H1 (cell line): Measurements from ENCODE around the gene NEK4. TPM values are rescaled to one million over a fixed set of nuclear protein-coding genes. Genes with fewer than 3 reads are reported as not detected.

Experiments used
- CTCF ChIA-PET: fragments of 300-600 bp; sonication (Branson Sonifier 250); formaldehyde crosslinking; loops from one replicate; lab custom pipeline; 2021; ENCODE audit not compliant: partially characterized antibody; lab: Charles Lee
- POLR2A ChIA-PET: fragments of 300-600 bp; sonication (Branson Sonifier 250); formaldehyde crosslinking; loops from one replicate; lab custom pipeline; 2021; ENCODE audit warnings: inconsistent platforms; ENCODE audit not compliant: partially characterized antibody; lab: Charles Lee
- DNase-seq, 2 experiments: peaks; one replicate each; pipeline versions ENCODE4 v3.0.0 to v3.0.0-alpha.2; 2010 to 2022; ENCODE audit warnings: low spot score in 2 of 2, low read depth in 1 of 2, mixed read lengths in 1 of 2
- FAIRE-seq: peaks from 2 replicates; lab custom pipeline; 2011; peaks lifted over from hg19 to GRCh38; lab: Jason Lieb, UNC
- H2AFZ ChIP-seq: 2 replicates; pipeline ENCODE4 v1.8.1; 2012; ENCODE audit warnings: low read length, inconsistent platforms
- H2AK5ac ChIP-seq: 2 replicates; pipeline ENCODE4 v1.6.1; 2013; ENCODE audit warnings: low read depth, low read length
- H2BK120ac ChIP-seq: replicated peaks from 2 replicates; pipeline ENCODE3; 2013; ENCODE audit warnings: low read depth, low read length, inconsistent platforms
- H2BK12ac ChIP-seq: 2 replicates; pipeline ENCODE4 v1.6.1; 2013; ENCODE audit warnings: low read depth, low read length
- H2BK15ac ChIP-seq: 2 replicates; pipeline ENCODE4 v1.6.1; 2013; ENCODE audit warnings: low read length
- H2BK20ac ChIP-seq: 2 replicates; pipeline ENCODE4 v1.6.1; 2013; ENCODE audit warnings: low read length
- H2BK5ac ChIP-seq: 2 replicates; pipeline ENCODE4 v1.6.1; 2013; ENCODE audit warnings: low read depth, low read length
- H3K14ac ChIP-seq: 2 replicates; pipeline ENCODE4 v1.6.1; 2013; ENCODE audit warnings: inconsistent platforms; ENCODE audit not compliant: insufficient read length
- H3K18ac ChIP-seq: 2 replicates; pipeline ENCODE4 v1.6.1; 2013; ENCODE audit warnings: low read length; ENCODE audit errors: extremely low read depth
- H3K23ac ChIP-seq: 2 replicates; pipeline ENCODE4 v1.6.1; 2013; ENCODE audit warnings: inconsistent platforms; ENCODE audit not compliant: insufficient read length
- H3K23me2 ChIP-seq: 2 replicates; pipeline ENCODE4 v1.6.1; 2013; ENCODE audit warnings: low read depth, low read length
- H3K27ac ChIP-seq: 2 replicates; pipeline ENCODE4 v1.6.1; 2011; ENCODE audit warnings: low read depth, low read length, inconsistent platforms
- H3K27me3 ChIP-seq, 4 experiments: replicated peaks in 1 of 4; 1 replicate in 1 of 4; 2 replicates in 3 of 4; pipeline versions ENCODE4 v1.6.1 to v1.8.1; 2011 to 2013; ENCODE audit warnings: low read length in 3 of 4, mild to moderate bottlenecking in 3 of 4, inconsistent platforms in 2 of 4, mixed read lengths in 2 of 4, moderate library complexity in 1 of 4; ENCODE audit not compliant: control insufficient read depth in 3 of 4, insufficient read depth in 3 of 4; ENCODE audit errors: extremely low read depth in 1 of 4
- H3K36me3 ChIP-seq, 4 experiments: 2 replicates each; pipeline versions ENCODE4 v1.6.1 to v1.8.1; 2011 to 2013; ENCODE audit warnings: mild to moderate bottlenecking in 4 of 4, low read length in 3 of 4, moderate library complexity in 2 of 4, control low read depth in 1 of 4, inconsistent platforms in 1 of 4; ENCODE audit not compliant: insufficient read depth in 4 of 4, control insufficient read depth in 2 of 4
- H3K4ac ChIP-seq: replicated peaks from 2 replicates; pipeline ENCODE3; 2013; ENCODE audit warnings: low read length, low read depth, mixed read lengths, inconsistent platforms; ENCODE audit not compliant: insufficient read length
- H3K4me1 ChIP-seq, 4 experiments: replicated peaks in 1 of 4; 1 replicate in 1 of 4; 2 replicates in 3 of 4; pipeline versions ENCODE4 v1.6.1 to v1.8.1; 2011 to 2013; ENCODE audit warnings: low read length in 3 of 4, inconsistent platforms in 2 of 4, mixed read lengths in 1 of 4; ENCODE audit not compliant: insufficient read depth in 4 of 4, control insufficient read depth in 3 of 4
- H3K4me2 ChIP-seq, 2 experiments: 2 replicates each; pipeline versions ENCODE4 v1.6.1 to v1.8.1; 2011 to 2013; ENCODE audit warnings: low read depth in 2 of 2, low read length in 2 of 2, control low read depth in 1 of 2, inconsistent platforms in 1 of 2, mild to moderate bottlenecking in 1 of 2; ENCODE audit not compliant: insufficient read depth in 1 of 2
- H3K4me3 ChIP-seq, 4 experiments: fragments of 200-600, 300-600 bp in 1 of 4; sonication (generic), shearing (Covaris generic), sonication (Bioruptor Twin) in 1 of 4; 2 replicates each; pipeline versions ENCODE4 v1.5.1 to v1.8.1; 2011 to 2016; ENCODE audit warnings: low read length in 4 of 4, low read depth in 3 of 4, control low read depth in 2 of 4, inconsistent platforms in 2 of 4, mild to moderate bottlenecking in 2 of 4, mixed read lengths in 1 of 4, moderate library complexity in 1 of 4; ENCODE audit not compliant: insufficient read depth in 2 of 4; ENCODE audit errors: extremely low read depth in 1 of 4
- H3K56ac ChIP-seq: replicated peaks from 2 replicates; pipeline ENCODE3; 2013; ENCODE audit warnings: low read depth, mild to moderate bottlenecking, mixed read lengths, low read length, inconsistent platforms; ENCODE audit not compliant: insufficient read length
- H3K79me1 ChIP-seq: 2 replicates; pipeline ENCODE4 v1.6.1; 2013; ENCODE audit warnings: low read depth, low read length, control low read depth
- H3K79me2 ChIP-seq, 2 experiments: 2 replicates each; pipeline versions ENCODE4 v1.6.1 to v1.8.1; 2012 to 2013; ENCODE audit warnings: low read length in 2 of 2, mild to moderate bottlenecking in 2 of 2, inconsistent platforms in 1 of 2; ENCODE audit not compliant: insufficient read depth in 2 of 2, control insufficient read depth in 1 of 2
- H3K9ac ChIP-seq, 4 experiments: replicated peaks in 1 of 4; 1 replicate in 1 of 4; 2 replicates in 3 of 4; pipeline versions ENCODE4 v1.6.1 to v1.8.1; 2011 to 2013; ENCODE audit warnings: low read depth in 3 of 4, low read length in 3 of 4, control low read depth in 2 of 4, mild to moderate bottlenecking in 2 of 4, moderate library complexity in 2 of 4, inconsistent platforms in 1 of 4; ENCODE audit errors: extremely low read depth in 1 of 4
- H3K9me3 ChIP-seq, 2 experiments: 2 replicates each; pipeline versions ENCODE4 v1.6.1 to v1.8.1; 2012 to 2013; ENCODE audit warnings: mild to moderate bottlenecking in 2 of 2, moderate library complexity in 2 of 2, control low read depth in 1 of 2, inconsistent platforms in 1 of 2, low read depth in 1 of 2, low read length in 1 of 2, mixed read lengths in 1 of 2; ENCODE audit not compliant: insufficient read depth in 2 of 2
- H4K20me1 ChIP-seq, 2 experiments: replicated peaks in 1 of 2; 2 replicates each; pipeline versions ENCODE3 to v1.8.1; 2011 to 2013; ENCODE audit warnings: inconsistent platforms in 2 of 2, low read length in 2 of 2, mild to moderate bottlenecking in 1 of 2; ENCODE audit not compliant: insufficient read depth in 2 of 2, control insufficient read depth in 1 of 2
- H4K5ac ChIP-seq: 2 replicates; pipeline ENCODE4 v1.6.1; 2013; ENCODE audit warnings: low read length, low read depth, mixed read lengths, inconsistent platforms; ENCODE audit not compliant: insufficient read length
- H4K8ac ChIP-seq: 2 replicates; pipeline ENCODE4 v1.8.0; 2013; ENCODE audit warnings: mild to moderate bottlenecking, moderate library complexity, low read length, inconsistent platforms; ENCODE audit not compliant: insufficient read depth; ENCODE audit errors: extremely low read depth
- H4K91ac ChIP-seq: replicated peaks from 2 replicates; pipeline ENCODE3; 2013; ENCODE audit warnings: low read length, mixed read lengths, inconsistent platforms; ENCODE audit not compliant: insufficient read length
- BRCA1 ChIP-seq: IDR thresholded peaks from 2 replicates; pipeline ENCODE4 v1.6.1; 2012; ENCODE audit warnings: low read depth, low read length, improper control_type of control experiment
- WGBS, 2 experiments: shearing (Covaris generic) in 1 of 2; methylation state at CpG; one replicate each; pipeline versions ENCODE4 v1.1.6 to v1.1.7; 2013 to 2015; ENCODE audit warnings: low lambda C conversion rate in 2 of 2, mixed read lengths in 2 of 2, inconsistent platforms in 1 of 2, low coverage in 1 of 2, missing lambda C conversion rate in 1 of 2; ENCODE audit not compliant: insufficient replicate concordance in 2 of 2, insufficient coverage in 1 of 2, insufficient read length in 1 of 2; ENCODE audit errors: extremely low coverage in 1 of 2, missing lambda C conversion rate in 1 of 2; 5-methylcytosine and 5-hydroxymethylcytosine counted together
- polyA plus RNA-seq, 7 experiments: library from polyadenylated mRNA; depleted of rRNA in 3 of 7; stranded (reverse) in 5 of 7; unstranded in 2 of 7; fragments of >200 nt in 5 of 7; fragments of 200-250 nt in 2 of 7; gene quantifications; 1 replicate in 5 of 7; 2 replicates in 1 of 7; 4 replicates in 1 of 7; pipeline versions ENCODE4 v1.2.1 to v1.2.3, GENCODE V29; 2011 to 2013; ENCODE audit warnings: missing spikeins in 2 of 7, mixed read lengths in 2 of 7
- total RNA-seq: library from RNA; stranded (reverse); fragmentation: NEBNext Ultra II Directional; extraction: Animal tissue kit (Norgen Biotek cat#: 25700); gene quantifications from 2 replicates; pipeline ENCODE4 v1.2.1, GENCODE V29; 2021

The NEK4 gene
- total and polyA plus RNA-seq, 2 of the 8 experiments (the other 6 are each of a cell fraction or from before 2014, with no cell fraction given) = 7.5 to 40.0 TPM

- Histone ChIP-seq H3K4me2 (no peak overlapping the region), H3K79me1 (no peaks in the 10 kb centered on the region), H2BK20ac (no peak overlapping the region), H2BK120ac (no peak overlapping the region), H3K23ac (no peak overlapping the region), H3K4me3 (no peak overlapping the region), H3K27ac (no peak overlapping the region), H3K9ac (no peak overlapping the region), H3K18ac (no peak overlapping the region), H2BK15ac (no peak overlapping the region), H4K91ac (no peak overlapping the region), H3K9me3 (no peaks in the 10 kb centered on the region), H3K56ac (no peak overlapping the region), H3K36me3 (no peaks in the 10 kb centered on the region), H3K27me3 (no peaks in the 10 kb centered on the region; a peak in 1 of 7 replicates), H3K14ac (no peak overlapping the region), H2BK5ac (no peak overlapping the region), H3K23me2 (peaks cover 7% of the 10 kb centered on the region), H2AFZ (no peak overlapping the region), H3K4me1 (peaks cover 0 to 2% (median 0%) of the 10 kb centered on the region in 4 experiments; a peak in 1 of 7 replicates), H2AK5ac (no peak overlapping the region), H4K20me1 (no peaks in the 10 kb centered on the region), H4K8ac (no peak overlapping the region), H4K5ac (no peak overlapping the region), H3K4ac (no peak overlapping the region), H3K79me2 (peaks cover 0 to 16% of the 10 kb centered on the region in 2 experiments; a peak in 3 of 4 replicates), H2BK12ac (no peak overlapping the region)
- DNase-seq (no peak), FAIRE-seq (no peak)
- TF ChIP-seq BRCA1 = no peak
- ChIA-PET CTCF (interaction anchor here (0.5 to 4.7 kb wide), 9 partner anchors 19 to 77 kb away, joined by 3 to 28 read pairs (median 4); no protein-coding TSS in a partner anchor), POLR2A (interaction anchor here (0.9 to 1.1 kb wide), 2 partner anchors 19 to 256 kb away, joined by 3 to 4 read pairs; no protein-coding TSS in a partner anchor)
- WGBS, 2 experiments = 88% methylated on average over 12 of the region's 13 CpGs; no CpG with 5 or more reads in 1 of the 2 experiments
These were observed 2.8 kb upstream of the NEK4 start for GRCh38 chr3:52773361-52774065.
